Measurements from ENCODE around the gene ASB2. TPM values are rescaled to one million over a fixed set of nuclear protein-coding genes. Genes with fewer than 3 reads are reported as not detected.

The ASB2 gene
- total RNA-seq, 1 donor: 0.45 TPM

GRCh38 chr14:94001501-94002396 lies 25.4 kb upstream of the ASB2 start:
- peak; percentile 94 for TF ChIP-seq CTCF (IDR thresholded peaks at IDR 0.05; ENCODE audit: insufficient read depth, low read length)
- H3K4me3 ChIP-seq (ENCODE audit: low read depth, low read length): no peak overlapping the region
- peak; percentile 76 for DNase-seq (ENCODE audit: low read depth)

GRCh38 chr14:94001016-94001415 lies 24.6 kb upstream of the ASB2 start:
- H3K4me3 ChIP-seq (ENCODE audit: low read depth, low read length): no peak overlapping the region
- TF ChIP-seq CTCF (IDR thresholded peaks at IDR 0.05; ENCODE audit: insufficient read depth, low read length): no peak
- no peak for DNase-seq (ENCODE audit: low read depth)

GRCh38 chr14:94000267-94000666 lies 23.9 kb upstream of the ASB2 start:
- no peak for TF ChIP-seq CTCF (IDR thresholded peaks at IDR 0.05; ENCODE audit: insufficient read depth, low read length)
- no peak for DNase-seq (ENCODE audit: low read depth)
- H3K4me3 ChIP-seq (ENCODE audit: low read depth, low read length): no peak overlapping the region

GRCh38 chr14:93999573-93999972 lies 23.2 kb upstream of the ASB2 start:
- DNase-seq (ENCODE audit: low read depth): no peak
- no peak for TF ChIP-seq CTCF (IDR thresholded peaks at IDR 0.05; ENCODE audit: insufficient read depth, low read length)
- no peak overlapping the region for H3K4me3 ChIP-seq (ENCODE audit: low read depth, low read length)

GRCh38 chr14:93998871-93999403 lies 22.6 kb upstream of the ASB2 start:
- DNase-seq (ENCODE audit: low read depth): no peak
- no peak overlapping the region for H3K4me3 ChIP-seq (ENCODE audit: low read depth, low read length)
- no peak for TF ChIP-seq CTCF (IDR thresholded peaks at IDR 0.05; ENCODE audit: insufficient read depth, low read length)

GRCh38 chr14:93997916-93998870 lies 21.8 kb upstream of the ASB2 start:
- TF ChIP-seq CTCF (IDR thresholded peaks at IDR 0.05; ENCODE audit: insufficient read depth, low read length): no peak
- no peak overlapping the region for H3K4me3 ChIP-seq (ENCODE audit: low read depth, low read length)
- no peak for DNase-seq (ENCODE audit: low read depth)
